Erythroblast (primary cell): Measurements from ENCODE around the gene CIP2A.

Experiments
- DNase-seq, 2 experiments: peaks; one replicate each; lab custom pipeline; 2025; lab: John Stamatoyannopoulos, UW
- GATA1 ChIP-seq: IDR thresholded peaks from 2 replicates; pipeline ENCODE4 v1.6.1; 2011; ENCODE audit warnings: low read depth, mild to moderate bottlenecking, control low read depth, low read length, moderate library complexity
- POLR2A ChIP-seq: IDR thresholded peaks from 2 replicates; pipeline ENCODE4 v1.6.1; 2011; ENCODE audit warnings: mild to moderate bottlenecking, low read length

Gene CIP2A

GRCh38 chr3:108589998-108590323, 723 bp upstream of the CIP2A start:
- TF ChIP-seq GATA1 (no peak), POLR2A (no peak)
- no peak for DNase-seq

DNA sequence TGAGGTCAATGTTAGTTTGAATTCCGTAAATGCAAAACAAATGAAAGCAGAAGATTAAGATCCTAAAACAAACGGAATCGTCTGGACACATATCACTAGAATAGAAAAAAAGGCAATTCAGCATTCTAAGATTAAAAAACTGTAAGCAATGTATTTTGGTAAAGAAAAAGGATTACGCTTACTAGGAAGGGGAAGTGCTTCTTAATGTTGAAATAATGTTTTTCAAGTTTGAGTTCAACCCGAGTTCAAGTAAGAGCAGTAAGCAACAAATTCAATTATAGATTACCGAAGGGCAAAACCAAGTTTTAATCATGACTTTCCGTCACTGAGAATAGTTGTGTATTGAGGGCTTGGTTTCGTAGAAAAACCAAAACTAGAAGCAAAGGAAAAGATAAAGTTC, 637 bp downstream of the CIP2A start:
- DNase-seq, result peak; percentile 35 to 68
- no peak for TF ChIP-seq POLR2A
- TF ChIP-seq GATA1, result no peak

DNA sequence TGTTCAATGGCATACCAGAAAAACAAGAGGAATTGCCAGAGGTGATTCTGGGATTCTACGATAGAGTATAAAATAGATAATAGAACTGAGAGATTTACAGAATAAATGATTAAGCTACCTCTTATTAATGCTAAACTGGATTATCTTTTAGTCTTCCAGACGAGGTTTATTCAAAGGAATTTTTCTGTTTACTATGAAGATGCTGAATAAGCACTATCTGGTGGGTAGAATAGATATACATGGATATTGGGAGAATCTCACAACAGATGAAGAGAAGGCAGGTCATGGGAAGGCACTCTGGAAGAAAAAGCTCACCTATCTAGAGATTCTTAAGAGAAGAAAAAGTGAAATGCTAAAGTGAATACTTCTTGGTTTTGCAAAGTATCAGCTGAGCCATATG, 11.2 kb downstream of the CIP2A start:
- DNase-seq, result no peak
- TF ChIP-seq POLR2A (no peak), GATA1 (no peak)

GRCh38 chr3:108569336-108569735, 19.9 kb downstream of the CIP2A start:
- TF ChIP-seq GATA1 (no peak), POLR2A (no peak)
- no peak for DNase-seq

- TF ChIP-seq GATA1 (no peak), POLR2A (no peak)
Observed at GRCh38 chr3:108566599-108566998, 22.6 kb downstream of the CIP2A start.

DNA sequence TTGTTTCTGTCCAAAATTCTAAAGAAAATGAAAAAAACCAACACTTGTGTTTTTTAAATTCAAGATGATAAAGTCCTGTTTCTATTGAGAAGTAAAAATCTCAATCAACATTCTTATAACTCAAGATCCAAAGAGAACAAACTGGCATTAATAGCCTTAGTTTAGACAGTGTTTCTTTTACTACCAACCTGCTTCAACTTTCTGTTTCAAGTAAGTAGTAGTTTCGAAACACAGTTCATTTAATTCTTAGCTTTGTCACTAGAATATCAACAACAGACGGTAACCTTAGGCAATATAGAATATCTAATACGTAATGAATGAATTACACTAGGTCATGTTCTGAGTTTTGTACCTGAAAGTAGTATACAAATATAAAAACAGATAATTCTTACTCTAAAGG, 23.7 kb downstream of the CIP2A start:
- no peak for DNase-seq
- TF ChIP-seq GATA1 (no peak), POLR2A (no peak)

More at GRCh38 chr3:108566599-108566998, 22.6 kb downstream of the CIP2A start:
- no peak for DNase-seq

GRCh38 chr3:108564564-108564963, 24.7 kb downstream of the CIP2A start:
- TF ChIP-seq POLR2A, result no peak
- TF ChIP-seq GATA1, result no peak
- no peak for DNase-seq

DNA sequence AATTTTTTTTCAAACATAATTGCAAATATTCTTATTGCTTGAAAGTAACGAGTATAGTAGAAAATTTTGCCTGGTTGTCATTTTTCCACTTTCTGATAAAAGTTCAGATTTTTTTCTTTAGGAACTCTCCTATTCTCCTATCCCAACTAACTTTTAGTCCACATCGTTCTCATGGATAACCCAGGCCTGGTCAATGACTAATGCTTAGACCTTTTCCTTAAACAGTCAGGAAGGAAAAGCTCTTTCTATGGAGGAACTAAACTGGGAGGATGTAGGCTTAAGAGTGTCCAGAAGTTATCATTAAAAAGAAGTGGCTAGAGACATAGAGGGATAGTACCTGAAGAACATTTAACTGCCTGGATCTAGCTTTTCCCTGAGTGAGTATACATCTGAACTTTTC, 26.7 kb downstream of the CIP2A start:
- DNase-seq, result no peak
- no peak for TF ChIP-seq POLR2A
- no peak for TF ChIP-seq GATA1

GRCh38 chr3:108555966-108556581, 33.2 kb downstream of the CIP2A start:
- TF ChIP-seq POLR2A (no peak), GATA1 (no peak)
- no peak for DNase-seq

DNA sequence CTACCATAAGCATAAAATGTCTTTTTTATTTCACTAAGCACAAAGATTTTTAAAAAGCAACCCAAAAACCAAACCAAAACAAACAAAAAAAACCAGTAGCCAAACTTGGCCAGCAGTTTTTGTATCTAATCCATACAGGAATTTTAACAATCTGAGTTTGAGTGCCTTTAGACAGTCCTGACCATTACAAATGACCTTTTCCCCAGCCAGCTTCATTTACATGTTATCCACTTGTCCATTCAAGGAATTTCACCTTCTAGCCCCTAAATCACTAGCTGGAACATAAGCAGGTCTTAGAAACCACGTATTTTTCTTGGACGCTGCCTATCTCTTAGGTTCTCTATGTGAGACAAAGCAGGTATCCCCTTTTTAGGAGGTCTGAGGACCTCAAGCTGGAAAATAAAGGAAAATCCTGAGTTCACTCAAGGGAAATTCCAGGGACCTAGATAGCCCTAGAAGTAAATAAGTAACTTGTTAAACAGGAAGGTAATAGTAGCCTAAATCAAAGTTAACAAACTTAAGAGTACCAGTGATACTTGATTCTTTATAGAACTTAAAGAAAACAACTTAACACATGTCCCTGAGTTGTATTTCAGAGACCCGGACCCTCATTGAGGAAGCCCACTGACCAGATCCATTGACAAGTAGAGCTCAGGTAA, 34.2 kb downstream of the CIP2A start:
- no peak for TF ChIP-seq POLR2A
- TF ChIP-seq GATA1, result no peak
- DNase-seq, result no peak

DNA sequence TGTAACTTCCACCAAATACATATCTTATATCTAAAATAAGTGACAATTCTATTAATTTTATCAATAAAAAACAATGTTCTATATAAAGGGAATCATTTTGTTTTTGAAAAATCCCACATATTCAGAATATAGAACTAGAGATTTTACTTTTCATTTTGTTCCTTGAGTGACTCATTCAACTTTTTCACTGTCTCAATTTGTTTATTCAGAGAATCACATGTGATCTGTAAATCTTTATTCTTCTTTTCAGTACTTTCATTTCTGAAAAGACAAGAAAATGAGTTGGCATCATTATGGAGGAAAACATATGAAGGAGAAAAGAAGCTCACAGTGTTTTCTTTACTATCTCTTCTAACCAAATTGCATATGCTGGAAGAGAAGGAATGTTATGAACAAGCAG, 35.0 kb downstream of the CIP2A start:
- TF ChIP-seq GATA1, result no peak
- no peak for TF ChIP-seq POLR2A
- DNase-seq, result no peak

- DNase-seq, result peak; percentile 37 to 61
- no peak for TF ChIP-seq GATA1
- no peak for TF ChIP-seq POLR2A
Observed at GRCh38 chr3:108552267-108553159, 36.7 kb downstream of the CIP2A start.

- TF ChIP-seq GATA1, result no peak
- TF ChIP-seq POLR2A, result no peak
- no peak for DNase-seq
Observed at GRCh38 chr3:108548886-108549285, 40.4 kb downstream of the CIP2A start.

GRCh38 chr3:108548304-108548703, 40.9 kb downstream of the CIP2A start:
- DNase-seq, result no peak
- TF ChIP-seq POLR2A (no peak), GATA1 (no peak)
